ENCODE results near the gene RING1. TPM values are rescaled to one million over a fixed set of nuclear protein-coding genes. Genes with fewer than 3 reads are reported as not detected.
"Not testable (repeated sequence)": the region's sequence is repeated elsewhere in the genome, so short reads cannot be mapped to it uniquely, and the experiment has no call there.

RING1 gene
- total RNA-seq, 5 donors from 2014 or later (not counting 1 experiment from before 2014, with no cell fraction given): 37.7 to 43.8 (median 42.6) TPM

DNA sequence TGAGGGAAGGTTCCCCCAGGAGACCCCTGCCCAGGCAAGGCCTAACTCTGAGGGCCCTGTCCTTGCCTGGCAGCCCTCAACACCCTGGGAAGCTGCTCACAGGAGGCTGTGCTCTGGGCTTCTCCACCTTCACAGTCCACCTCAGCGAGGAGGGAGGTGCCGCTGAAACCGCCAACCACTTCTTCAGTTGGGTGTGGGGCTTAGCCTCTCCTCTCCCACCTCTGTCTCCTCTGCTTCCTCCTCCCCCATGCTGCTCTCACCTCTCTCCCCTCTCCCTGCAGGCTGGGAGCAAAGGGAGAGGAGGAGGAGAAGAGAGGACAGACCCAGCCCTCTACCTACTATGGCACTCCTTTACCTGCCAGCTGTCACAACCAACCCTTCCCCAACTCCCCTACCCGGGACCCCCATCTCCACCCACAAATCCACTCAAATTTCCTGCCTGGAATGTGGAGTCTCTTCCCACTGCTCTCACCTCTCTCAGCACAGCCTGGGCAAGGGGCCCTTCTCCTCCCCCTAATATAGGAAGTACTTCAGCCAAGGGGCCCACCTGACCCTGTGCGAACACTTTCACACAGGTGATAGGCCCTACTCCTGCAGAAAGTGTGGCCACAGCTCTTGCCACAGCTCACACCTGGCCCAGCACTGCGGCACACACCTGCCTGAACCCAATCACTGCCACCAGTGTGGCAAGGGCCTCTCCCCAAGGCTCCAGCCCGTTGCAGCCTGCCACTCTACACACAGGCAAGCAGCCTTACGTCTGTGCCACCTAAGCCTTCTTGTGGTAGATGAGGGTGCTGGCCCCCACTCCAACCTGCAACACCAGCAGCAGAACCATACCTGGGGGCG lies 7.2 kb downstream of the RING1 start:
- WGBS (ENCODE audit: insufficient coverage): 85% methylated on average over 3 of the region's 9 CpGs
- DNase-seq (no peak), ATAC-seq (replicated peaks in 1 of 4) (peak in 2 of 4 experiments; percentile 11 to 23)
- H3K27ac Mint-ChIP-seq: peak overlapping the region in 1 of 2 donors; percentile 74
- peak overlapping the region in 1 of 3 donors; percentile 85 for H3K4me3 Mint-ChIP-seq
- peaks cover 2 to 66% of the 10 kb centered on the region in 2 experiments for H3K27me3 ChIP-seq (replicated peaks in 1 of 2; ENCODE audit: control insufficient read depth in 2 of 2, extremely low read depth in 1 of 2, insufficient read depth in 2 of 2, low read length in 1 of 2)
- H3K4me1 Mint-ChIP-seq: peaks cover 19 to 26% (median 22%) of the 10 kb centered on the region in 3 donors
- ChIA-PET CTCF (no interaction called here), POLR2A (interaction anchor here (0.6 kb wide), 2 partner anchors 83 to 222 kb away, joined by 11 to 12 read pairs; no protein-coding TSS in a partner anchor)
- H3K27me3 Mint-ChIP-seq: peaks cover 23 to 50% of the 10 kb centered on the region in 2 donors
- H3K9me3 Mint-ChIP-seq: no peaks in the 10 kb centered on the region
- H3K4me1 ChIP-seq (ENCODE audit: control insufficient read depth in 1 of 2, extremely low read depth in 1 of 2, insufficient read depth in 2 of 2, low read length in 2 of 2): peaks cover 2 to 29% of the 10 kb centered on the region in 2 experiments
- H3K27ac ChIP-seq (ENCODE audit: low read length): no peak overlapping the region
- no peak overlapping the region for H3K4me3 ChIP-seq (ENCODE audit: control insufficient read depth in 1 of 2, extremely low read depth in 1 of 2, low read length in 1 of 2)
- peaks cover 0 to 12% of the 10 kb centered on the region in 2 donors for H3K36me3 ChIP-seq (ENCODE audit: control insufficient read depth in 2 of 2, extremely low read depth in 1 of 2, insufficient read depth in 1 of 2, low read length in 1 of 2)
- H3K9me3 ChIP-seq: no peaks in the 10 kb centered on the region
- peaks cover 8% of the 10 kb centered on the region for H3K36me3 Mint-ChIP-seq

- no peaks in the 10 kb centered on the region for H3K9me3 Mint-ChIP-seq
- peak in 1 of 35 experiments; percentile 7 for DNase-seq
- H3K4me1 Mint-ChIP-seq: peaks cover 19 to 26% (median 20%) of the 10 kb centered on the region in 3 donors
- peaks cover 5% of the 10 kb centered on the region for H3K36me3 Mint-ChIP-seq
- Histone ChIP-seq H3K27me3 (replicated peaks in 1 of 2; ENCODE audit: control insufficient read depth in 2 of 2, extremely low read depth in 1 of 2, insufficient read depth in 2 of 2, low read length in 1 of 2) (peaks cover 2 to 70% of the 10 kb centered on the region in 2 experiments), H3K4me1 (ENCODE audit: control insufficient read depth in 1 of 2, extremely low read depth in 1 of 2, insufficient read depth in 2 of 2, low read length in 2 of 2) (peaks cover 2 to 29% of the 10 kb centered on the region in 2 experiments), H3K36me3 (ENCODE audit: control insufficient read depth in 2 of 2, extremely low read depth in 1 of 2, insufficient read depth in 1 of 2, low read length in 1 of 2) (peaks cover 0 to 8% of the 10 kb centered on the region in 2 donors), H3K27ac (ENCODE audit: low read length) (no peak overlapping the region), H3K4me3 (ENCODE audit: control insufficient read depth in 1 of 2, extremely low read depth in 1 of 2, low read length in 1 of 2) (no peak overlapping the region), H3K9me3 (no peaks in the 10 kb centered on the region)
- no peak overlapping the region for H3K4me3 Mint-ChIP-seq
- CTCF ChIA-PET: no interaction called here
- H3K27me3 Mint-ChIP-seq: peaks cover 23 to 52% of the 10 kb centered on the region in 2 donors
- WGBS (ENCODE audit: insufficient coverage): 73% methylated on average over 4 of the region's 4 CpGs
- POLR2A ChIA-PET: interaction anchor here in 1 of 2 donors (0.6 kb wide), 1 partner anchor 82 kb away, joined by 12 read pairs; no protein-coding TSS in a partner anchor
- H3K27ac Mint-ChIP-seq: peak overlapping the region in 1 of 2 donors; percentile 74
- ATAC-seq (replicated peaks in 1 of 4): peak in 2 of 4 experiments; percentile 11 to 28
These were observed 7.9 kb downstream of the RING1 start for GRCh38 chr6:33216117-33216649.

- ATAC-seq (replicated peaks in 1 of 4) (no peak), DNase-seq (no peak)
- Mint-ChIP-seq H3K36me3 (peaks cover under 1% of the 10 kb centered on the region), H3K4me3 (no peak overlapping the region), H3K4me1 (peaks cover 19 to 24% (median 20%) of the 10 kb centered on the region in 3 donors), H3K27me3 (peaks cover 28 to 59% of the 10 kb centered on the region in 2 donors), H3K27ac (peak overlapping the region in 1 of 2 donors; percentile 28), H3K9me3 (no peaks in the 10 kb centered on the region)
- no peak overlapping the region for H3K4me3 ChIP-seq (ENCODE audit: control insufficient read depth in 1 of 2, extremely low read depth in 1 of 2, low read length in 1 of 2)
- H3K27me3 ChIP-seq (replicated peaks in 1 of 2; ENCODE audit: control insufficient read depth in 2 of 2, extremely low read depth in 1 of 2, insufficient read depth in 2 of 2, low read length in 1 of 2): peaks cover 2 to 66% of the 10 kb centered on the region in 2 experiments
- WGBS (ENCODE audit: insufficient coverage): 100% methylated on average over 2 of the region's 6 CpGs
- peaks cover 2 to 27% of the 10 kb centered on the region in 2 experiments for H3K4me1 ChIP-seq (ENCODE audit: control insufficient read depth in 1 of 2, extremely low read depth in 1 of 2, insufficient read depth in 2 of 2, low read length in 2 of 2)
- ChIA-PET POLR2A (no interaction called here), CTCF (interaction anchor here in 1 of 2 donors (0.5 kb wide), 1 partner anchor 15 kb away, joined by 3 read pairs; no protein-coding TSS in a partner anchor)
- H3K9me3 ChIP-seq: no peaks in the 10 kb centered on the region
- H3K27ac ChIP-seq (ENCODE audit: low read length): no peak overlapping the region
- peaks cover 0 to under 1% of the 10 kb centered on the region in 2 donors for H3K36me3 ChIP-seq (ENCODE audit: control insufficient read depth in 2 of 2, extremely low read depth in 1 of 2, insufficient read depth in 1 of 2, low read length in 1 of 2)
These were observed 8.9 kb downstream of the RING1 start for GRCh38 chr6:33217246-33217645.

DNA sequence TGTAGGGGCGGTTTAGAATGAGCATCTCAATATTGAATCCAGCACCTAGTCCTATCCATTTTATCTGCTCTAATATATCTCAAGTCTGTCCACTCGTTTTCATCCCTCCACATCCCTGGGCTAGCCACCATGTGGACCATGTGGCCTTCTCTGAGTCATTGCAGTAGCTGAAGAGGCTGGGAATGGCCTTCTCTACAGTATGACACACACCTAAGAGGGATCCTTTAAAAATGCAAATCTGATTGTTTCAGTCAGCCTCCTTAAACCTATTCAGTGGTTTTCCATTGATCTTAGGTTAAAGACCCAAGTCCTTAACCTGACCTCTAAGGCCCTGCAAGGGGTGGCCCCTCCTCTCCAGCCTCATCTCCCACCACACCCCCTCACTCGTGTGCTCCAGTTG lies 9.4 kb downstream of the RING1 start:
- H3K27ac Mint-ChIP-seq: no peak overlapping the region
- ChIA-PET POLR2A (no interaction called here), CTCF (no interaction called here)
- 82% methylated on average over 2 of the region's 3 CpGs for WGBS (ENCODE audit: insufficient coverage)
- peaks cover 4 to 65% of the 10 kb centered on the region in 2 experiments for H3K27me3 ChIP-seq (replicated peaks in 1 of 2; ENCODE audit: control insufficient read depth in 2 of 2, extremely low read depth in 1 of 2, insufficient read depth in 2 of 2, low read length in 1 of 2)
- no peak overlapping the region for H3K4me3 ChIP-seq (ENCODE audit: control insufficient read depth in 1 of 2, extremely low read depth in 1 of 2, low read length in 1 of 2)
- H3K4me1 Mint-ChIP-seq: peaks cover 16 to 19% (median 17%) of the 10 kb centered on the region in 3 donors
- no peaks in the 10 kb centered on the region for H3K9me3 ChIP-seq
- H3K36me3 ChIP-seq (ENCODE audit: control insufficient read depth in 2 of 2, extremely low read depth in 1 of 2, insufficient read depth in 1 of 2, low read length in 1 of 2): no peaks in the 10 kb centered on the region
- no peak overlapping the region for H3K27ac ChIP-seq (ENCODE audit: low read length)
- no peak for DNase-seq
- H3K36me3 Mint-ChIP-seq: no peaks in the 10 kb centered on the region
- H3K9me3 Mint-ChIP-seq: no peaks in the 10 kb centered on the region
- H3K4me3 Mint-ChIP-seq: no peak overlapping the region
- H3K27me3 Mint-ChIP-seq: peaks cover 28 to 59% of the 10 kb centered on the region in 2 donors
- no peak for ATAC-seq (replicated peaks in 1 of 4)
- H3K4me1 ChIP-seq (ENCODE audit: control insufficient read depth in 1 of 2, extremely low read depth in 1 of 2, insufficient read depth in 2 of 2, low read length in 2 of 2): peaks cover 2 to 23% of the 10 kb centered on the region in 2 experiments

GRCh38 chr6:33226503-33227120 lies 18.3 kb downstream of the RING1 start:
- no CpG with 5 or more reads among the region's 14 CpGs for WGBS (ENCODE audit: insufficient coverage)
- H3K27ac ChIP-seq (ENCODE audit: low read length); H3K4me3 Mint-ChIP-seq; H3K4me1 ChIP-seq (ENCODE audit: control insufficient read depth in 1 of 2, extremely low read depth in 1 of 2, insufficient read depth in 2 of 2, low read length in 2 of 2); H3K36me3 ChIP-seq (ENCODE audit: control insufficient read depth in 2 of 2, extremely low read depth in 1 of 2, insufficient read depth in 1 of 2, low read length in 1 of 2); H3K9me3 Mint-ChIP-seq; H3K36me3 Mint-ChIP-seq; POLR2A ChIA-PET; H3K9me3 ChIP-seq; H3K4me1 Mint-ChIP-seq; ATAC-seq (replicated peaks in 1 of 4); H3K27ac Mint-ChIP-seq; H3K4me3 ChIP-seq (ENCODE audit: control insufficient read depth in 1 of 2, extremely low read depth in 1 of 2, low read length in 1 of 2); CTCF ChIA-PET; DNase-seq: not testable (repeated sequence)
- H3K27me3 ChIP-seq (replicated peaks in 1 of 2; ENCODE audit: control insufficient read depth in 2 of 2, extremely low read depth in 1 of 2, insufficient read depth in 2 of 2, low read length in 1 of 2): peaks cover 2 to 24% of the 10 kb centered on the region in 2 experiments
- peaks cover 26 to 44% of the 10 kb centered on the region in 2 donors for H3K27me3 Mint-ChIP-seq

- no peaks in the 10 kb centered on the region for H3K9me3 Mint-ChIP-seq
- ChIA-PET CTCF (interaction anchor here in 1 of 2 donors (1.3 kb wide), 1 partner anchor 14 kb away, joined by 5 read pairs; no protein-coding TSS in a partner anchor), POLR2A (no interaction called here)
- H3K36me3 ChIP-seq (ENCODE audit: control insufficient read depth in 2 of 2, extremely low read depth in 1 of 2, insufficient read depth in 1 of 2, low read length in 1 of 2): no peaks in the 10 kb centered on the region
- DNase-seq: no peak
- peaks cover 4 to 43% of the 10 kb centered on the region in 2 experiments for H3K27me3 ChIP-seq (replicated peaks in 1 of 2; ENCODE audit: control insufficient read depth in 2 of 2, extremely low read depth in 1 of 2, insufficient read depth in 2 of 2, low read length in 1 of 2)
- H3K36me3 Mint-ChIP-seq: no peaks in the 10 kb centered on the region
- no peak overlapping the region for H3K4me3 Mint-ChIP-seq
- no peaks in the 10 kb centered on the region for H3K4me1 ChIP-seq (ENCODE audit: control insufficient read depth in 1 of 2, extremely low read depth in 1 of 2, insufficient read depth in 2 of 2, low read length in 2 of 2)
- H3K27ac Mint-ChIP-seq: no peak overlapping the region
- H3K27ac ChIP-seq (ENCODE audit: low read length): no peak overlapping the region
- H3K9me3 ChIP-seq: no peaks in the 10 kb centered on the region
- no peak for ATAC-seq (replicated peaks in 1 of 4)
- WGBS (ENCODE audit: insufficient coverage): 49% methylated on average over 6 of the region's 6 CpGs
- peaks cover 0 to 3% (median 0%) of the 10 kb centered on the region in 3 donors for H3K4me1 Mint-ChIP-seq
- H3K27me3 Mint-ChIP-seq: peaks cover 19 to 45% of the 10 kb centered on the region in 2 donors
- no peak overlapping the region for H3K4me3 ChIP-seq (ENCODE audit: control insufficient read depth in 1 of 2, extremely low read depth in 1 of 2, low read length in 1 of 2)
These were observed 26.9 kb downstream of the RING1 start for GRCh38 chr6:33235221-33235634.
